Measurements from ENCODE around the gene ZNF784. TPM values are rescaled to one million over a fixed set of nuclear protein-coding genes. Genes with fewer than 3 reads are reported as not detected.

The ZNF784 gene
- total and polyA plus RNA-seq, 9 of the 15 experiments (the other 6 are each of a cell fraction or from before 2014, with no cell fraction given) = 0.14 to 6.1 (median 2.1) TPM

DNA sequence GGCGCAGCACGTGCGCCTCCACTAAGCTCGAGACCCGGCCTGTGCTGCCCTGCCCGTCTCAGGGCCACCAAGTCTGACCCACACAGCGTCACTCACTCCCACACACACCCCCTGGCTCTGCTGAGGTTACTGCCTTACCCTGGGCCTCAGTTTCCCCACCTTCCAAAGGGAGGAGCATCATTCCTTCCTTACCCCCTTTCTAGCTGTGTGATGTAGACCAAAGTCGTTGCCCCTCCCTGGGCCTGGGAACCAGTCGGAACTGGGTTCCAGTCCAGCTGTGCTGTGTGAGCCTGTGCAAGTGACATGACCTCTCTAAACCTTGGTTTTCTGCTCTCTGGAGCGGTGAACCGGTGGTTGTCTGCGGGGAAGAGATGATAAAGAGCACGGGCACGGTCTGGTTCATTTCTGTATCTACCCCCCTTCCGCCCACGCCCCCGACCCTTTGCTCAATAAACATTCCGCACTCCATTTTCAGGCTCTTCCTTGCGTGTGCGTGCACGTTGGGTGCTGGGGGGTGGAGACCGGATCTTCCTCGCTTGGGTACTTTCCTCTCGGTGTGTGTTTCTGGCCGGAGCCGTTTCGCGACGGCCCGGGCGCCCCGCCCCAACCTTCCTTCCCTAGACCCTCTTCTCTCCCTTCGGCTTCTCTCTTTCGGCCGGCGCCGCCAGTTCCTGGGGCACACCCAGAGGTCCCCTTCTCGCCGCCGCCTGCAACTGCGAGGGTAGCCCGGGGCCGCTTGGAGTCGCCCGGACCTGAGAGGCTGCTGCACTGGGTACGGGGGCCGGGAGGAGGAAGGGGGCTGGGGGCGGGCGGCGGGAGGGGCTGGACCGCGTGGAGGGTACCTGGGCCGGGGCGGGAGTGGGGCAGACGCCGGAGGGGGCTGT lies 18.9 kb upstream of the ZNF784 start, which contains the start of gene ZNF581 (continued):
- TF ChIP-seq JUND (IDR thresholded peaks at IDR 0.05; ENCODE audit: borderline replicate concordance, low read depth, low read length) (peak; percentile 60), JUND (tag; IDR thresholded peaks at IDR 0.05; ENCODE audit: borderline replicate concordance, low read depth, low read length) (no peak), BRCA1 (IDR thresholded peaks at IDR 0.05) (no peak), BRCA1 (CRISPR knock-in tag; IDR thresholded peaks at IDR 0.05) (no peak), ZNF778 (CRISPR knock-in tag; IDR thresholded peaks at IDR 0.05) (no peak), SRSF3 (IDR thresholded peaks at IDR 0.05; ENCODE audit: insufficient read depth, low read length) (no peak), GTF2E2 (tag; IDR thresholded peaks at IDR 0.05) (no peak; the same call in 1 of the 2 replicates), SIN3A (IDR thresholded peaks at IDR 0.05; ENCODE audit: borderline replicate concordance in 2 of 2, control insufficient read depth in 1 of 2, low read depth in 2 of 2, low read length in 2 of 2) (peak; percentile 92 to 97), ZNF316 (IDR thresholded peaks at IDR 0.05) (no peak), ILK (tag; IDR thresholded peaks at IDR 0.05; ENCODE audit: borderline replicate concordance, low read depth) (no peak), BACH1 (tag; IDR thresholded peaks at IDR 0.05) (no peak), ESRRB (CRISPR knock-in tag; IDR thresholded peaks at IDR 0.05; ENCODE audit: borderline replicate concordance) (no peak), HMG20A (CRISPR knock-in tag; conservative IDR thresholded peaks at IDR 0.05) (no peak), POLR3A (IDR thresholded peaks at IDR 0.05; ENCODE audit: borderline replicate concordance, extremely low read depth, insufficient read depth, insufficient read length) (no peak), ZKSCAN3 (CRISPR knock-in tag; IDR thresholded peaks at IDR 0.05) (no peak), ZFP36 (IDR thresholded peaks at IDR 0.05; ENCODE audit: low read depth, low read length, partially characterized antibody) (peak; percentile 45), CBX3 (IDR thresholded peaks at IDR 0.05; ENCODE audit: borderline replicate concordance in 1 of 2, low read length in 2 of 2) (0 out of 3 replicates have a peak, but pooled peaks of 1 of the 2 experiments have one; percentile 41)
- TF ChIP-seq, protein P1, sequence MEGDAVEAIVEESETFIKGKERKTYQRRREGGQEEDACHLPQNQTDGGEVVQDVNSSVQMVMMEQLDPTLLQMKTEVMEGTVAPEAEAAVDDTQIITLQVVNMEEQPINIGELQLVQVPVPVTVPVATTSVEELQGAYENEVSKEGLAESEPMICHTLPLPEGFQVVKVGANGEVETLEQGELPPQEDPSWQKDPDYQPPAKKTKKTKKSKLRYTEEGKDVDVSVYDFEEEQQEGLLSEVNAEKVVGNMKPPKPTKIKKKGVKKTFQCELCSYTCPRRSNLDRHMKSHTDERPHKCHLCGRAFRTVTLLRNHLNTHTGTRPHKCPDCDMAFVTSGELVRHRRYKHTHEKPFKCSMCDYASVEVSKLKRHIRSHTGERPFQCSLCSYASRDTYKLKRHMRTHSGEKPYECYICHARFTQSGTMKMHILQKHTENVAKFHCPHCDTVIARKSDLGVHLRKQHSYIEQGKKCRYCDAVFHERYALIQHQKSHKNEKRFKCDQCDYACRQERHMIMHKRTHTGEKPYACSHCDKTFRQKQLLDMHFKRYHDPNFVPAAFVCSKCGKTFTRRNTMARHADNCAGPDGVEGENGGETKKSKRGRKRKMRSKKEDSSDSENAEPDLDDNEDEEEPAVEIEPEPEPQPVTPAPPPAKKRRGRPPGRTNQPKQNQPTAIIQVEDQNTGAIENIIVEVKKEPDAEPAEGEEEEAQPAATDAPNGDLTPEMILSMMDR (IDR thresholded peaks at IDR 0.05 in 2 of 3, conservative IDR thresholded peaks at IDR 0.05 in 1 of 3; ENCODE audit: insufficient read depth in 2 of 3, low read depth in 1 of 3, low read length in 3 of 3) = no peak; a peak in 1 of 6 replicates
- TF ChIP-seq, protein P2, sequence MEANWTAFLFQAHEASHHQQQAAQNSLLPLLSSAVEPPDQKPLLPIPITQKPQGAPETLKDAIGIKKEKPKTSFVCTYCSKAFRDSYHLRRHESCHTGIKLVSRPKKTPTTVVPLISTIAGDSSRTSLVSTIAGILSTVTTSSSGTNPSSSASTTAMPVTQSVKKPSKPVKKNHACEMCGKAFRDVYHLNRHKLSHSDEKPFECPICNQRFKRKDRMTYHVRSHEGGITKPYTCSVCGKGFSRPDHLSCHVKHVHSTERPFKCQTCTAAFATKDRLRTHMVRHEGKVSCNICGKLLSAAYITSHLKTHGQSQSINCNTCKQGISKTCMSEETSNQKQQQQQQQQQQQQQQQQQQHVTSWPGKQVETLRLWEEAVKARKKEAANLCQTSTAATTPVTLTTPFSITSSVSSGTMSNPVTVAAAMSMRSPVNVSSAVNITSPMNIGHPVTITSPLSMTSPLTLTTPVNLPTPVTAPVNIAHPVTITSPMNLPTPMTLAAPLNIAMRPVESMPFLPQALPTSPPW (CRISPR knock-in tag; IDR thresholded peaks at IDR 0.05) = peak; percentile 96
- TF ChIP-seq, protein P3, sequence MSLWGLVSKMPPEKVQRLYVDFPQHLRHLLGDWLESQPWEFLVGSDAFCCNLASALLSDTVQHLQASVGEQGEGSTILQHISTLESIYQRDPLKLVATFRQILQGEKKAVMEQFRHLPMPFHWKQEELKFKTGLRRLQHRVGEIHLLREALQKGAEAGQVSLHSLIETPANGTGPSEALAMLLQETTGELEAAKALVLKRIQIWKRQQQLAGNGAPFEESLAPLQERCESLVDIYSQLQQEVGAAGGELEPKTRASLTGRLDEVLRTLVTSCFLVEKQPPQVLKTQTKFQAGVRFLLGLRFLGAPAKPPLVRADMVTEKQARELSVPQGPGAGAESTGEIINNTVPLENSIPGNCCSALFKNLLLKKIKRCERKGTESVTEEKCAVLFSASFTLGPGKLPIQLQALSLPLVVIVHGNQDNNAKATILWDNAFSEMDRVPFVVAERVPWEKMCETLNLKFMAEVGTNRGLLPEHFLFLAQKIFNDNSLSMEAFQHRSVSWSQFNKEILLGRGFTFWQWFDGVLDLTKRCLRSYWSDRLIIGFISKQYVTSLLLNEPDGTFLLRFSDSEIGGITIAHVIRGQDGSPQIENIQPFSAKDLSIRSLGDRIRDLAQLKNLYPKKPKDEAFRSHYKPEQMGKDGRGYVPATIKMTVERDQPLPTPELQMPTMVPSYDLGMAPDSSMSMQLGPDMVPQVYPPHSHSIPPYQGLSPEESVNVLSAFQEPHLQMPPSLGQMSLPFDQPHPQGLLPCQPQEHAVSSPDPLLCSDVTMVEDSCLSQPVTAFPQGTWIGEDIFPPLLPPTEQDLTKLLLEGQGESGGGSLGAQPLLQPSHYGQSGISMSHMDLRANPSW (CRISPR knock-in tag; IDR thresholded peaks at IDR 0.05) = no peak

Measured in K562 (cell line).